MCF 10A (cell line): ENCODE measurements around the gene NTRK2. TPM values are rescaled to one million over a fixed set of nuclear protein-coding genes. Genes with fewer than 3 reads are reported as not detected.

Experiments used
- BruUV-seq: library from RNA; stranded (reverse); fragments of 400-500 nt; replicated peaks from 2 replicates; lab custom pipeline; 2021; lab: Mats Ljungman, UMichigan
- CTCF ChIA-PET: fragments of 300-600 bp; sonication (Branson Sonifier 250); formaldehyde crosslinking; extraction: SDS; loops from one replicate; lab custom pipeline; 2021; ENCODE audit warnings: antibody characterized with exemption, inconsistent platforms; lab: Yijun Ruan, JAX
- POLR2A ChIA-PET: fragments of 300-600, 350-650 bp; sonication (Branson Sonifier 250); formaldehyde crosslinking; extraction: SDS; loops from one replicate; lab custom pipeline; 2020; ENCODE audit warnings: antibody characterized with exemption, inconsistent platforms; lab: Yijun Ruan, JAX
- DNase-seq: peaks from one replicate; pipeline ENCODE4 v3.0.0-alpha.2; 2018; ENCODE audit not compliant: unreplicated experiment
- H3K27ac Mint-ChIP-seq: one replicate; pipeline ENCODE4 v1.8.0; 2022; ENCODE audit warnings: mild to moderate bottlenecking, low read depth, mixed read lengths; ENCODE audit not compliant: unreplicated experiment
- H3K27me3 Mint-ChIP-seq: one replicate; pipeline ENCODE4 v1.8.0; 2022; ENCODE audit warnings: mixed read lengths; ENCODE audit not compliant: insufficient read depth, unreplicated experiment
- H3K36me3 Mint-ChIP-seq: one replicate; pipeline ENCODE4 v1.8.0; 2022; ENCODE audit warnings: mild to moderate bottlenecking, moderate library complexity, mixed read lengths; ENCODE audit not compliant: insufficient read depth, unreplicated experiment
- H3K4me1 Mint-ChIP-seq: one replicate; pipeline ENCODE4 v1.8.0; 2022; ENCODE audit warnings: mixed read lengths; ENCODE audit not compliant: insufficient read depth, unreplicated experiment
- H3K4me3 Mint-ChIP-seq: one replicate; pipeline ENCODE4 v1.8.0; 2022; ENCODE audit warnings: mild to moderate bottlenecking, moderate library complexity, mixed read lengths; ENCODE audit not compliant: unreplicated experiment
- H3K9me3 Mint-ChIP-seq: one replicate; pipeline ENCODE4 v1.8.0; 2022; ENCODE audit warnings: mixed read lengths; ENCODE audit not compliant: unreplicated experiment
- intact Hi-C: fragments of 100-400 bp; cut with micrococcal nuclease; formaldehyde crosslinking; loops from 2 replicates; pipeline ENCODE4 v1.14.1; 2022
- total RNA-seq: library from RNA; stranded (reverse); gene quantifications from 2 replicates; pipeline ENCODE4 v1.2.3, GENCODE V29; 2022
- TF ChIP-seq, protein P1 (sequence below): fragments of 200-600 bp; IDR thresholded peaks from one replicate; pipeline ENCODE4 v1.8.0; 2022; ENCODE audit warnings: antibody characterized with exemption, mild to moderate bottlenecking; ENCODE audit not compliant: unreplicated experiment

NTRK2 gene
- total RNA-seq, 1 experiment from 2014 or later: not detected

DNA sequence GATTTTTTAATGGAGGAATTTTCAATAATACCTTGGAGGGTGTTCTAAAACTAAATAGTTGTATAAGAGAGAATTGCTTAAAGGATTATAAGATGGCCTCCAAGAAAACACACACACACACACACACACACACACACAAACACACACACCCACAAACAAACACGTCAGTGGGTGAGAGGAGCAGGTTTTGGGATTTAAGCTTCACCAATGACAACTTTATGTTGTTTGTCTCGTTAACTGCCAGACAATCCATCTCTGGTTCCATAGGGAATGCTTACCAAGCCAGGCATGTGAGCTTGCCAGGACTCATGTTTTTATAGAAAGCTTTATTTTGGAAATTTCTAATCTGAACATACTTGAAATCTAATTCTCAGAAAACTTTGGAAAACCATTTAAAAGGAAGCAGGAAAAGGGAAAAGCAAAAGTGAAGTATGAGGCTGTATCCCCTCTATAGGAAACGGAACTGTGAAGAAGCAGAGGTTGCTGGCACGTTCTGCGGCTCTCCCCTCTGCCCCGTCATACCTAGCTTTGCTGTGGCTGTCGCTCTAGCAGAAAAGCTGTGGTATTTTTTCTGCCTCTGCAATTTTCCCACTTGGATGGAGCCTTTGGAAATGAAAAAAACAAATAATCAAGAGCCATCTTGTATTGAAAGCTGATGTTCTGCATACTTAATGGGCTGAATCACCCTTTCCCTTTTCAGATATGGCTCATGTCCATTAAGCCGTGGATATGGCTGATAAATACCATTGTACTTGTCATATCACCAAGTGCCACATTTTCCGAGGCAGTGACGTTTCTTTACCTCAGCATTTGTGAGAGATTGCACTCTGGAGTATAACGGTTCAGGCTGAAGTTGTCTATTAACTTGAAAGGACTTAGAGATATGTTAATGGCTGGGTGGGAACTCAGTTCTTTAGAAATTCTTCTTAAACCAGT is 112.7 kb downstream of the NTRK2 start:
- H3K27ac Mint-ChIP-seq: no peak overlapping the region

DNA sequence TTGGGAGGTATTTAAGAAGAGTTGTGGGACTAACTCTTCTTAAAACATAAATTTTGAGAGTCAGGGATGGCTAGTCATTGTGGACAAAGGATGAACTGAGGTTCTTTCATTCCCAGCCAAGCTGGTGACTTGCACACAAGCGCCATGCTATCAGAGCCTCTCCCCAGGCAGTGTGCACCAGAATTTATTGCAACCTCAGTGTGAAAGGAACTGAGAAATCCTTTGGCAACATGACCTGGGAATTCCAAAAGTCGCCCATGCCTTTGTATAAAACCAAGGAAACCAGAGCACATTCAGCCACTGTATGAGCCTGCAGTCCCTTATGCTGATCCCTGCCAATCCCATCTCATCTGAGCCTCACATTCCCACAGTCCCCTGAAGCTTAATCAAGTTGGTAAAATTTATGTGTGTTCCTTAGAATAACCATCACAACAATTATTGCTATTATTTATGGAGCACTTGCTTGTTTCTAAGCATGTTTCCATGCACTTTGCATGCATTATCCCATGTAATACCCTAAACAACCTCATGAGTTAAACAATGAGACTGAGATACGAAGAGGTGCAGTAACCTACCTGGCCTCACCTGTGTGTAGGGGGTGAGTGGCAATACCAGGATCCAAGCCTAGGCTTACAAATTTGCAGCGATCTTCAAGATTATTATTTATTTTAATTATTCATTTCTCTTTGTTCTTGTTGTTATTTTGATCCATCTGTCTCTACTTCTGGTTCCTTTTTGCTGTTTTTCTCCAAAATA is 116.4 kb downstream of the NTRK2 start:
- TF ChIP-seq, protein P1, sequence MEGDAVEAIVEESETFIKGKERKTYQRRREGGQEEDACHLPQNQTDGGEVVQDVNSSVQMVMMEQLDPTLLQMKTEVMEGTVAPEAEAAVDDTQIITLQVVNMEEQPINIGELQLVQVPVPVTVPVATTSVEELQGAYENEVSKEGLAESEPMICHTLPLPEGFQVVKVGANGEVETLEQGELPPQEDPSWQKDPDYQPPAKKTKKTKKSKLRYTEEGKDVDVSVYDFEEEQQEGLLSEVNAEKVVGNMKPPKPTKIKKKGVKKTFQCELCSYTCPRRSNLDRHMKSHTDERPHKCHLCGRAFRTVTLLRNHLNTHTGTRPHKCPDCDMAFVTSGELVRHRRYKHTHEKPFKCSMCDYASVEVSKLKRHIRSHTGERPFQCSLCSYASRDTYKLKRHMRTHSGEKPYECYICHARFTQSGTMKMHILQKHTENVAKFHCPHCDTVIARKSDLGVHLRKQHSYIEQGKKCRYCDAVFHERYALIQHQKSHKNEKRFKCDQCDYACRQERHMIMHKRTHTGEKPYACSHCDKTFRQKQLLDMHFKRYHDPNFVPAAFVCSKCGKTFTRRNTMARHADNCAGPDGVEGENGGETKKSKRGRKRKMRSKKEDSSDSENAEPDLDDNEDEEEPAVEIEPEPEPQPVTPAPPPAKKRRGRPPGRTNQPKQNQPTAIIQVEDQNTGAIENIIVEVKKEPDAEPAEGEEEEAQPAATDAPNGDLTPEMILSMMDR: no peak
- ChIA-PET CTCF (interaction anchor here (0.6 to 0.9 kb wide), 3 partner anchors 14 to 482 kb away, joined by 3 read pairs; no protein-coding TSS in a partner anchor), POLR2A (no interaction called here)
- no peaks in the 10 kb centered on the region for H3K4me1 Mint-ChIP-seq
- no peak overlapping the region for H3K4me3 Mint-ChIP-seq
- no TSS peak for BruUV-seq
- peaks cover 13% of the 10 kb centered on the region for H3K27me3 Mint-ChIP-seq
- intact Hi-C loops: no loop called here
- H3K9me3 Mint-ChIP-seq: no peaks in the 10 kb centered on the region
- no peak for DNase-seq
- H3K36me3 Mint-ChIP-seq: no peaks in the 10 kb centered on the region
- H3K27ac Mint-ChIP-seq: no peak overlapping the region

More for the DNA sequence above, 112.7 kb downstream of the NTRK2 start:
- Mint-ChIP-seq H3K27me3 (peaks cover 13% of the 10 kb centered on the region), H3K4me3 (no peak overlapping the region), H3K4me1 (no peaks in the 10 kb centered on the region), H3K9me3 (no peaks in the 10 kb centered on the region), H3K36me3 (no peaks in the 10 kb centered on the region)
- BruUV-seq: no TSS peak
- DNase-seq: no peak
- intact Hi-C loops: loop anchor here (1.0 to 5.0 kb wide), 4 partner anchors 85 to 475 kb away; no protein-coding TSS in a partner anchor
- TF ChIP-seq, protein P1: no peak
- ChIA-PET CTCF (interaction anchor here (0.6 to 6.3 kb wide), 17 partner anchors 11 to 828 kb away, joined by 3 to 60 read pairs (median 4); no protein-coding TSS in a partner anchor), POLR2A (interaction anchor here (0.6 kb wide), 1 partner anchor 82 kb away, joined by 3 read pairs; no protein-coding TSS in a partner anchor)

DNA sequence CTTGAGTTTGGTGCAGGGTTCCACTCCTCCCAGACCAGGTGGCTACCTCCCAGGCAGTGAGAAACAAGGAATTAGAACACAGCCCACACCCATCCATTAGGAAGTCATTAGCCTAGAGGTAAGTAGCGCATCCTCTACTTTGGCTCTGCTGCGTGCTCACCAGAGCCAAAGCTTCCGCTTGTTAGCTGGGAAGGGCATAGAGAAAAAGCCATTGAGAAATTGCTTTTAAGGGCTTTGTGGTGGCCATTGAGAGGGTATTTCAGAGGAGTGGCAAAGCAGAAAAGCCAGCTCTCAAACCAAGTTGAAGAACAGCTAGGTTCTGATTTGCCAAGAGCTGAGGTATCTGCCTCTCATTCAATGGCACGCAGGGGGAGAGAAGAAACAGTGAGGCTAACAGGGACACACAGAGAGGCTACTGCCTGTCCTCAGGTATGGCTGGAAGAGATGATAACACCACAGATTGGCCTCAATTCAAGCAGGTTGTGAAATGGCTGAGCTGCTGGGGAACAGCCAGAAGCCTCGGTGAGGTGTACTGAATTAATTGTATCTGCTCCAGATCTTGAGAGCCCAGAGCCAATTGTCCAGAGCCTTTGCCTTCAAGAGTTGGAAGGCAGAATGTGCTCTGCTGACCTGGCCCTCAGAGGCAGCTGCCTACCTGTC is 119.4 kb downstream of the NTRK2 start:
- Mint-ChIP-seq H3K9me3 (no peaks in the 10 kb centered on the region), H3K4me3 (no peak overlapping the region), H3K36me3 (no peaks in the 10 kb centered on the region), H3K4me1 (peaks cover 5% of the 10 kb centered on the region), H3K27me3 (peaks cover 1% of the 10 kb centered on the region), H3K27ac (no peak overlapping the region)
- ChIA-PET CTCF (interaction anchor here (0.6 to 1.5 kb wide), 5 partner anchors 30 to 639 kb away, joined by 3 to 6 read pairs (median 4); no protein-coding TSS in a partner anchor), POLR2A (interaction anchor here (0.7 to 1.1 kb wide), 3 partner anchors 29 to 217 kb away, joined by 3 to 6 read pairs (median 3); no protein-coding TSS in a partner anchor)
- BruUV-seq: no TSS peak
- TF ChIP-seq, protein P1: no peak
- intact Hi-C loops: no loop called here
- DNase-seq: peak; percentile 45
